Kidney (tissue), 22 donors: ENCODE data around the gene HCRTR1. TPM values are rescaled to one million over a fixed set of nuclear protein-coding genes. Genes with fewer than 3 reads are reported as not detected.

Experiments used
- DNase-seq, 5 donors: peaks; one replicate each; pipeline ENCODE4 v3.0.0-alpha.2; 2013 to 2020
- FAIRE-seq: peaks from 2 replicates; lab custom pipeline; 2012; peaks lifted over from hg19 to GRCh38; lab: Jason Lieb, UNC
- H3K27ac ChIP-seq, 2 donors: one replicate each; pipeline ENCODE4 v1.7.0; 2013; ENCODE audit warnings: low read depth in 2 of 2, low read length in 2 of 2, inconsistent platforms in 1 of 2
- H3K27me3 ChIP-seq: one replicate; pipeline ENCODE4 v1.7.1; 2013; ENCODE audit warnings: low read length, inconsistent platforms; ENCODE audit not compliant: control insufficient read depth, insufficient read depth
- H3K36me3 ChIP-seq, 3 donors: one replicate each; pipeline versions ENCODE4 v1.7.0 to v1.7.1; 2013; ENCODE audit warnings: low read length in 3 of 3, control low read depth in 1 of 3, inconsistent platforms in 1 of 3; ENCODE audit not compliant: insufficient read depth in 3 of 3, control insufficient read depth in 2 of 3
- H3K4me1 ChIP-seq, 3 donors: one replicate each; pipeline versions ENCODE4 v1.7.0 to v1.7.1; 2013; ENCODE audit warnings: low read length in 3 of 3, inconsistent platforms in 1 of 3, low read depth in 1 of 3; ENCODE audit not compliant: control insufficient read depth in 2 of 3, insufficient read depth in 2 of 3
- H3K4me3 ChIP-seq, 3 donors: one replicate each; pipeline versions ENCODE4 v1.7.0 to v1.8.1; 2013; ENCODE audit warnings: low read length in 3 of 3, control low read depth in 1 of 3, inconsistent platforms in 1 of 3
- H3K9ac ChIP-seq, 3 donors: one replicate each; pipeline versions ENCODE4 v1.7.0 to v1.7.1; 2013; ENCODE audit warnings: low read length in 3 of 3, control low read depth in 1 of 3, inconsistent platforms in 1 of 3
- H3K9me3 ChIP-seq, 3 donors: one replicate each; pipeline versions ENCODE4 v1.7.0 to v1.7.1; 2013; ENCODE audit warnings: low read length in 3 of 3, control low read depth in 1 of 3, inconsistent platforms in 1 of 3; ENCODE audit not compliant: control insufficient read depth in 2 of 3, insufficient read depth in 1 of 3
- intact Hi-C: fragments of 100-400 bp; cut with DNase I; formaldehyde crosslinking; loops from one replicate; pipeline ENCODE4 v1.11.1; 2022
- long read RNA-seq, 10 donors: library from polyadenylated mRNA in 1 of 10; unstranded in 1 of 10; transcript quantifications; one replicate each; pipeline ENCODE4 v2.0.0 and lab custom pipeline, GENCODE V29; 2021 to 2026
- polyA plus RNA-seq: library from polyadenylated mRNA; stranded (reverse); fragments of 350-450 nt; fragmentation: Illumina TruSeq; extraction: RNeasy Lipid Tissue Mini Kit (QIAGEN cat#74804); gene quantifications from one replicate; pipeline ENCODE4 v1.2.3, GENCODE V29; 2014; ENCODE audit warnings: low read depth, low replicate concordance; ENCODE audit not compliant: insufficient read depth
- total RNA-seq: library from RNA; stranded (reverse); fragmentation: NEBNext Ultra II Directional; extraction: Animal tissue kit (Norgen Biotek cat#: 25700); gene quantifications from one replicate; pipeline ENCODE4 v1.2.1, GENCODE V29; 2021
- TF ChIP-seq, protein P1 (sequence below): IDR thresholded peaks from 3 replicates; pipeline ENCODE4 v1.5.1; 2012; ENCODE audit warnings: mild to moderate bottlenecking, moderate library complexity, borderline replicate concordance; ENCODE audit not compliant: insufficient read depth; ENCODE audit errors: extremely low read depth
- donor health status: control.
- donor health status: control.
- donor health status: control.
- donor health status: control.
- donor health status: control.
- donor health status: DM: yes; HTN: yes; CAD: no.
- donor health status: Normal renal cell carcinoma (clear cell type).

The HCRTR1 gene
- 0.35 TPM for total RNA-seq
- polyA plus RNA-seq = not detected
- long read RNA-seq, donor 1 = 0 reads
- long read RNA-seq, donor 2 = 0 reads
- long read RNA-seq, donor 3 = 0 reads
- long read RNA-seq, donor 4 = 0 reads
- long read RNA-seq, donor 5 = 0 reads
- long read RNA-seq, donor 6 = 0 reads
- long read RNA-seq, donor 7, partial matches to known transcripts = 0 of 2 reads
- long read RNA-seq, donor 7, other reads (novel, unspliced or antisense) = 2 of 2 reads
- long read RNA-seq, donor 8 = 0 reads
- long read RNA-seq, donor 9 = 0 reads
- long read RNA-seq, donor 10 = 0 reads

DNA sequence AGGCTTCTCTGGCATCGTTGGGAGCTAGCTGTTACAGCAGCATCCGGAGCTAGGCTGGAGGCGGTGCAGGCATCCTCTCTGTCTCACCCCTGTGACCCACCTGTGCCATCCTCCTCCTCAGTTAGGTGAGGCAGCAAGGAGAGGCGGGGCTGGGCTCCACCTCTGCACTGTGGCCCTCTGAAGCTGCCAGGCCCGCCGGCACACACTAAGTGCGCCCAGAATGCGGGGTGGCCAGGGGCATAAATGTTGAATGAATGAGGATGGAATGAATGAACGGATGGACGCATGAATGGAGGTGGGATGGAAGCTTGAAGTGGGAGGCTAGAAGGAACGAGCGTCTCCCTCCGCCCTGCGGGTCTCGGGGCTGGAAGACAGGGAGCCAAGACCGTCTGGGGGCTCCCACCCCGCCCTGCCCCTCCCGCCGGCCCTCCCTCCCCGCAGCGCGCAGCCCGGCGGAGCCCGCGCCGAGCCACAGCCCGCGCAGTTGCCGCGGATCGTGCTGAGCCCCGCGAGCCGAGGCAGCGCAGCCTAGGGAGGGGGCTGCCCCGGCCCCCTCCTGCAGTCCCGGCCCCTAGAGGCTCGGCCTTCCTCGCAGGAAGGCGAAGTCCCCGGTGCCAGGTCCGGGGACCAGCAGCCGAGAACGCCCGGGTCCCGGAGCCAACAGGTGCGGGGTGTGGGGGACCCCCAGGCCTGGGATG is at the start of gene HCRTR1:
Gene HCRTR1 (plus strand): TSS at position 472 of the 698 bp plus-strand sequence. CDS start 1,504 bp downstream, outside the sequence.
- H3K27ac ChIP-seq = no peak within 1 kb of the TSS
- peaks cover 3% of the 10 kb centered on the region for H3K27me3 ChIP-seq
- TF ChIP-seq, protein P1, sequence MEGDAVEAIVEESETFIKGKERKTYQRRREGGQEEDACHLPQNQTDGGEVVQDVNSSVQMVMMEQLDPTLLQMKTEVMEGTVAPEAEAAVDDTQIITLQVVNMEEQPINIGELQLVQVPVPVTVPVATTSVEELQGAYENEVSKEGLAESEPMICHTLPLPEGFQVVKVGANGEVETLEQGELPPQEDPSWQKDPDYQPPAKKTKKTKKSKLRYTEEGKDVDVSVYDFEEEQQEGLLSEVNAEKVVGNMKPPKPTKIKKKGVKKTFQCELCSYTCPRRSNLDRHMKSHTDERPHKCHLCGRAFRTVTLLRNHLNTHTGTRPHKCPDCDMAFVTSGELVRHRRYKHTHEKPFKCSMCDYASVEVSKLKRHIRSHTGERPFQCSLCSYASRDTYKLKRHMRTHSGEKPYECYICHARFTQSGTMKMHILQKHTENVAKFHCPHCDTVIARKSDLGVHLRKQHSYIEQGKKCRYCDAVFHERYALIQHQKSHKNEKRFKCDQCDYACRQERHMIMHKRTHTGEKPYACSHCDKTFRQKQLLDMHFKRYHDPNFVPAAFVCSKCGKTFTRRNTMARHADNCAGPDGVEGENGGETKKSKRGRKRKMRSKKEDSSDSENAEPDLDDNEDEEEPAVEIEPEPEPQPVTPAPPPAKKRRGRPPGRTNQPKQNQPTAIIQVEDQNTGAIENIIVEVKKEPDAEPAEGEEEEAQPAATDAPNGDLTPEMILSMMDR = no peak
- H3K4me1 ChIP-seq = peaks cover 0 to 4% (median 0%) of the 10 kb centered on the region in 3 donors
- FAIRE-seq = no peak
- no peaks in the 10 kb centered on the region for H3K36me3 ChIP-seq
- intact Hi-C loops = no loop called here
- DNase-seq = peak in 2 of 5 donors; percentile 9 to 24
- H3K4me3 ChIP-seq = peak within 1 kb of the TSS in 1 of 3 donors; percentile 47
- H3K9ac ChIP-seq = no peak within 1 kb of the TSS
- H3K9me3 ChIP-seq = no peaks in the 10 kb centered on the region

DNA sequence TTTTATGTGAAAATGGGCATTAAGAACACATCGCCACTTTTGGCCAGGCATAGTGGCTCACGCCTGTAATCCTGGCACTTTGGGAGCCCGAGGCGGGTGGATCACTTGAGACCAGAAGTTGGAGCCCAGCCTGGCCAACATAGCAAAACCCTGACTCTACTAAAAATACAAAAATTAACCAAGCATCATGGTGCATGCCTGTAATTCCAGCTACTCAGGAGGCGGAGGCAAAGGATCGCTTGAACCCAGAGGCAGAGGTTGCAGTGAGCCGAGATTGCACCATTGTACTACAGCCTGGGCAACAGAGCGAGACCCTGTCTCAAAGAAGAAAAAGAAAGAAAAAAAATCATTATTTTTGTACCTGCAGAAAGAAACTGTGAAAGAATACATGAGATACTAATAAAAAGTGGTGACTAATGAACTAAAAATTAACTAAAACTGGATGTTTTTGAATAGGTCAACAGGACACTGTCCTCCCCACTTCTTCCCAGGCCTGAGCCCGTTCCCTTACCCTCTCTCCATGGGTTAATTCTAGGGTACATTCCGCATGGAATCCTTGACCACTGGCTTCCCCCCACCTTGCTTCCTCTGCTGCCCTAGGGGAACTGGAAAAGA is 49.4 kb upstream of the HCRTR1 start:
- no peak overlapping the region for H3K4me3 ChIP-seq
- H3K27ac ChIP-seq = no peak overlapping the region
- H3K27me3 ChIP-seq = no peaks in the 10 kb centered on the region
- peaks cover 0 to 18% (median 15%) of the 10 kb centered on the region in 3 donors for H3K4me1 ChIP-seq
- H3K9ac ChIP-seq = no peak overlapping the region
- no peaks in the 10 kb centered on the region for H3K9me3 ChIP-seq
- no peak for FAIRE-seq
- TF ChIP-seq, protein P1 = no peak
- intact Hi-C loops = no loop called here
- H3K36me3 ChIP-seq = no peaks in the 10 kb centered on the region
- DNase-seq = peak in 1 of 5 donors; percentile 63

DNA sequence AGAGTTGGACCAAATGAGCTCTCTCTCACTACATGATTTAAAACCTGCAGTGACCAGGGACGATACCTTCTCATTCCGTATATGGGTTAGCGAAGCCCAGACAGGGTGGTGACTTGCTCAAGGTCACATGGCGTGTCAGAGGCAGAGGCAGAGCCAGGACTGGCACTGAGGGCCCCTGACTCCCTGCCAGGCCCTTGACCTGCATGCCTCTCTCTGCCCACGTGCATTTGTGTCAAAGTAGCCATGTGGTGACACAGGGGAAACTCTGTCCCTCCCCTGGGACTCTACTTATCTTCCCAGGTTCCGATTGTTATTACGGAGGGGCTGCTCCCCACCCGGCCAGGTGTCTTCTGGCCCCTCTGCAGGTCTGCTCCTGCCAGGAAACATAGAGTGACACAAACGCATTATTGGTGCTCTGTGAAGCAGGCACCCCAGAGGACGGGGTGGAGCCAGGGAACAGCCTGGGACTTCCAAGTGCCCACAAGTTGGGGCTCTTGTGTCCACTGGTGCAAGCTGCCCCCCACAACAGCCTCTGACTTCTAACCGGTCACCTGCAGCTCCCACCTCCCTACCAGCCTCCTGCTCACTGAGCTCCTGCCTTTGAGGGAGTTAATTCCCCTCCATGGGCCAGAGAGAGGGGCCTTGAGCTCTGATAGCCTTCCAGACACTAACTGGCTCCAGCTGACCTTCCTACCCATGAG is 48.4 kb upstream of the HCRTR1 start:
- no peak for FAIRE-seq

More for the DNA sequence above, 48.4 kb upstream of the HCRTR1 start:
- peak in 1 of 5 donors; percentile 65 for DNase-seq
- Histone ChIP-seq H3K27ac (no peak overlapping the region), H3K36me3 (no peaks in the 10 kb centered on the region), H3K4me3 (no peak overlapping the region), H3K27me3 (no peaks in the 10 kb centered on the region), H3K9ac (no peak overlapping the region), H3K4me1 (peaks cover under 1 to 25% (median 21%) of the 10 kb centered on the region in 3 donors), H3K9me3 (no peaks in the 10 kb centered on the region)
- TF ChIP-seq, protein P1 = no peak
- intact Hi-C loops = no loop called here
